ENCODE data around the gene PPM1A.

The PPM1A gene

GRCh38 chr14:60210703-60211102, 38.3 kb upstream of the PPM1A start:
- no peak overlapping the region for H3K27ac ChIP-seq
- TF ChIP-seq CTCF (IDR thresholded peaks at IDR 0.05) (no peak), ZFX (IDR thresholded peaks at IDR 0.05; ENCODE audit: borderline replicate concordance) (no peak)

- TF ChIP-seq CTCF (IDR thresholded peaks at IDR 0.05): no peak
- no peak for TF ChIP-seq ZFX (IDR thresholded peaks at IDR 0.05; ENCODE audit: borderline replicate concordance)
- H3K27ac ChIP-seq: no peak overlapping the region
Measured at GRCh38 chr14:60211153-60211552, 37.9 kb upstream of the PPM1A start.

- TF ChIP-seq CTCF (IDR thresholded peaks at IDR 0.05): no peak
- no peak for TF ChIP-seq ZFX (IDR thresholded peaks at IDR 0.05; ENCODE audit: borderline replicate concordance)
Measured at GRCh38 chr14:60212503-60213371, 36.3 kb upstream of the PPM1A start.

GRCh38 chr14:60214003-60214402, 35.0 kb upstream of the PPM1A start:
- H3K27ac ChIP-seq: no peak overlapping the region
- no peak for TF ChIP-seq CTCF (IDR thresholded peaks at IDR 0.05)
- no peak for TF ChIP-seq ZFX (IDR thresholded peaks at IDR 0.05; ENCODE audit: borderline replicate concordance)

More at GRCh38 chr14:60212503-60213371, 36.3 kb upstream of the PPM1A start:
- no peak overlapping the region for H3K27ac ChIP-seq

- H3K27ac ChIP-seq: no peak overlapping the region
- TF ChIP-seq CTCF (IDR thresholded peaks at IDR 0.05) (no peak), ZFX (IDR thresholded peaks at IDR 0.05; ENCODE audit: borderline replicate concordance) (no peak)
Measured at GRCh38 chr14:60214415-60215126, 34.5 kb upstream of the PPM1A start.

GRCh38 chr14:60215127-60215444, 33.9 kb upstream of the PPM1A start:
- TF ChIP-seq CTCF (IDR thresholded peaks at IDR 0.05) (no peak), ZFX (IDR thresholded peaks at IDR 0.05; ENCODE audit: borderline replicate concordance) (no peak)
- H3K27ac ChIP-seq: no peak overlapping the region

All from 22Rv1 (cell line).